ENCODE results near the gene KLC3.

- TF ChIP-seq CTCF (IDR thresholded peaks at IDR 0.05; ENCODE audit: low read depth, low read length, poor library complexity, severe bottlenecking) (no peak), EZH2phosphoT487 (IDR thresholded peaks at IDR 0.05; ENCODE audit: borderline replicate concordance, low read length) (no peak)
These were observed 39.6 kb downstream of the KLC3 start for GRCh38 chr19:45380107-45380506.
